ENCODE measurements around the gene CSMD2.

Gene CSMD2

GRCh38 chr1:33791251-33791650, 373.8 kb downstream of the CSMD2 start:
- DNase-seq (ENCODE audit: low spot score in 2 of 2), result no peak
- Histone ChIP-seq H3K27me3 (ENCODE audit: low read depth) (no peaks in the 10 kb centered on the region), H3K4me3 (no peak overlapping the region), H3K4me1 (no peaks in the 10 kb centered on the region), H3K9me3 (no peaks in the 10 kb centered on the region), H3K36me3 (replicated peaks) (no peaks in the 10 kb centered on the region)
- in situ Hi-C loops (cut with MboI; ENCODE audit: low sequenced_read_pairs), result no loop called here

GRCh38 chr1:33790577-33790976, 374.5 kb downstream of the CSMD2 start:
- H3K4me1 ChIP-seq, result no peaks in the 10 kb centered on the region
- no peak overlapping the region for H3K4me3 ChIP-seq
- in situ Hi-C loops (cut with MboI; ENCODE audit: low sequenced_read_pairs), result no loop called here
- no peaks in the 10 kb centered on the region for H3K9me3 ChIP-seq
- no peak for DNase-seq (ENCODE audit: low spot score in 2 of 2)
- H3K36me3 ChIP-seq (replicated peaks), result no peaks in the 10 kb centered on the region
- no peaks in the 10 kb centered on the region for H3K27me3 ChIP-seq (ENCODE audit: low read depth)

GRCh38 chr1:33784876-33785275, 380.2 kb downstream of the CSMD2 start:
- DNase-seq (ENCODE audit: low spot score in 2 of 2), result no peak
- Histone ChIP-seq H3K9me3 (no peaks in the 10 kb centered on the region), H3K36me3 (replicated peaks) (no peaks in the 10 kb centered on the region), H3K27me3 (ENCODE audit: low read depth) (no peaks in the 10 kb centered on the region), H3K4me3 (no peak overlapping the region), H3K4me1 (no peaks in the 10 kb centered on the region)
- in situ Hi-C loops (cut with MboI; ENCODE audit: low sequenced_read_pairs), result no loop called here

GRCh38 chr1:33782776-33783175, 382.3 kb downstream of the CSMD2 start:
- in situ Hi-C loops (cut with MboI; ENCODE audit: low sequenced_read_pairs), result no loop called here
- Histone ChIP-seq H3K9me3 (no peaks in the 10 kb centered on the region), H3K36me3 (replicated peaks) (no peaks in the 10 kb centered on the region), H3K4me3 (no peak overlapping the region), H3K27me3 (ENCODE audit: low read depth) (no peaks in the 10 kb centered on the region), H3K4me1 (no peaks in the 10 kb centered on the region)
- DNase-seq (ENCODE audit: low spot score in 2 of 2), result no peak

GRCh38 chr1:33781652-33782051, 383.4 kb downstream of the CSMD2 start:
- Histone ChIP-seq H3K27me3 (ENCODE audit: low read depth) (no peaks in the 10 kb centered on the region), H3K4me1 (no peaks in the 10 kb centered on the region), H3K4me3 (no peak overlapping the region), H3K9me3 (no peaks in the 10 kb centered on the region), H3K36me3 (replicated peaks) (no peaks in the 10 kb centered on the region)
- in situ Hi-C loops (cut with MboI; ENCODE audit: low sequenced_read_pairs), result no loop called here
- DNase-seq (ENCODE audit: low spot score in 2 of 2), result no peak

- Histone ChIP-seq H3K27me3 (ENCODE audit: low read depth) (no peaks in the 10 kb centered on the region), H3K4me1 (no peaks in the 10 kb centered on the region), H3K9me3 (no peaks in the 10 kb centered on the region), H3K4me3 (no peak overlapping the region), H3K36me3 (replicated peaks) (no peaks in the 10 kb centered on the region)
- DNase-seq (ENCODE audit: low spot score in 2 of 2), result no peak
- in situ Hi-C loops (cut with MboI; ENCODE audit: low sequenced_read_pairs), result no loop called here
Measured at GRCh38 chr1:33777337-33777736, 387.7 kb downstream of the CSMD2 start.

GRCh38 chr1:33768821-33769220, 396.2 kb downstream of the CSMD2 start:
- Histone ChIP-seq H3K4me3 (no peak overlapping the region), H3K9me3 (no peaks in the 10 kb centered on the region), H3K4me1 (no peaks in the 10 kb centered on the region), H3K27me3 (ENCODE audit: low read depth) (no peaks in the 10 kb centered on the region), H3K36me3 (replicated peaks) (no peaks in the 10 kb centered on the region)
- DNase-seq (ENCODE audit: low spot score in 2 of 2), result no peak
- in situ Hi-C loops (cut with MboI; ENCODE audit: low sequenced_read_pairs), result no loop called here

GRCh38 chr1:33768106-33768505, 396.9 kb downstream of the CSMD2 start:
- Histone ChIP-seq H3K4me1 (no peaks in the 10 kb centered on the region), H3K36me3 (replicated peaks) (no peaks in the 10 kb centered on the region), H3K9me3 (no peaks in the 10 kb centered on the region), H3K27me3 (ENCODE audit: low read depth) (no peaks in the 10 kb centered on the region), H3K4me3 (no peak overlapping the region)
- in situ Hi-C loops (cut with MboI; ENCODE audit: low sequenced_read_pairs), result no loop called here
- no peak for DNase-seq (ENCODE audit: low spot score in 2 of 2)

- in situ Hi-C loops (cut with MboI; ENCODE audit: low sequenced_read_pairs), result no loop called here
- no peaks in the 10 kb centered on the region for H3K27me3 ChIP-seq (ENCODE audit: low read depth)
- no peaks in the 10 kb centered on the region for H3K36me3 ChIP-seq (replicated peaks)
- DNase-seq (ENCODE audit: low spot score in 2 of 2), result no peak
- H3K4me3 ChIP-seq, result no peak overlapping the region
- no peaks in the 10 kb centered on the region for H3K9me3 ChIP-seq
- no peaks in the 10 kb centered on the region for H3K4me1 ChIP-seq
Measured at GRCh38 chr1:33764149-33764548, 400.9 kb downstream of the CSMD2 start.

GRCh38 chr1:33763406-33763805, 401.6 kb downstream of the CSMD2 start:
- Histone ChIP-seq H3K36me3 (replicated peaks) (no peaks in the 10 kb centered on the region), H3K27me3 (ENCODE audit: low read depth) (no peaks in the 10 kb centered on the region), H3K4me1 (no peaks in the 10 kb centered on the region), H3K9me3 (no peaks in the 10 kb centered on the region), H3K4me3 (no peak overlapping the region)
- no peak for DNase-seq (ENCODE audit: low spot score in 2 of 2)
- in situ Hi-C loops (cut with MboI; ENCODE audit: low sequenced_read_pairs), result no loop called here

- Histone ChIP-seq H3K27me3 (ENCODE audit: low read depth) (no peaks in the 10 kb centered on the region), H3K4me1 (no peaks in the 10 kb centered on the region), H3K9me3 (no peaks in the 10 kb centered on the region), H3K36me3 (replicated peaks) (no peaks in the 10 kb centered on the region), H3K4me3 (no peak overlapping the region)
- DNase-seq (ENCODE audit: low spot score in 2 of 2), result no peak
- in situ Hi-C loops (cut with MboI; ENCODE audit: low sequenced_read_pairs), result no loop called here
Measured at GRCh38 chr1:33762962-33763361, 402.1 kb downstream of the CSMD2 start.

- Histone ChIP-seq H3K9me3 (no peaks in the 10 kb centered on the region), H3K36me3 (replicated peaks) (no peaks in the 10 kb centered on the region), H3K4me3 (no peak overlapping the region), H3K27me3 (ENCODE audit: low read depth) (no peaks in the 10 kb centered on the region), H3K4me1 (no peaks in the 10 kb centered on the region)
- in situ Hi-C loops (cut with MboI; ENCODE audit: low sequenced_read_pairs), result no loop called here
- no peak for DNase-seq (ENCODE audit: low spot score in 2 of 2)
Measured at GRCh38 chr1:33762109-33762830, 402.8 kb downstream of the CSMD2 start.

- Histone ChIP-seq H3K36me3 (replicated peaks) (no peaks in the 10 kb centered on the region), H3K4me1 (no peaks in the 10 kb centered on the region), H3K9me3 (no peaks in the 10 kb centered on the region), H3K4me3 (no peak overlapping the region), H3K27me3 (ENCODE audit: low read depth) (no peaks in the 10 kb centered on the region)
- no peak for DNase-seq (ENCODE audit: low spot score in 2 of 2)
- in situ Hi-C loops (cut with MboI; ENCODE audit: low sequenced_read_pairs), result no loop called here
Measured at GRCh38 chr1:33758698-33759097, 406.3 kb downstream of the CSMD2 start.

GRCh38 chr1:33753087-33753856, 411.8 kb downstream of the CSMD2 start:
- Histone ChIP-seq H3K4me3 (no peak overlapping the region), H3K9me3 (no peaks in the 10 kb centered on the region), H3K4me1 (no peaks in the 10 kb centered on the region), H3K36me3 (replicated peaks) (no peaks in the 10 kb centered on the region), H3K27me3 (ENCODE audit: low read depth) (no peaks in the 10 kb centered on the region)
- in situ Hi-C loops (cut with MboI; ENCODE audit: low sequenced_read_pairs), result no loop called here
- DNase-seq (ENCODE audit: low spot score in 2 of 2), result no peak
